ENCODE data around the gene TMEM179. TPM values are rescaled to one million over a fixed set of nuclear protein-coding genes. Genes with fewer than 3 reads are reported as not detected.

Gene TMEM179
- total RNA-seq, 2 donors from 2014 or later: 8.2 to 15.7 TPM

DNA sequence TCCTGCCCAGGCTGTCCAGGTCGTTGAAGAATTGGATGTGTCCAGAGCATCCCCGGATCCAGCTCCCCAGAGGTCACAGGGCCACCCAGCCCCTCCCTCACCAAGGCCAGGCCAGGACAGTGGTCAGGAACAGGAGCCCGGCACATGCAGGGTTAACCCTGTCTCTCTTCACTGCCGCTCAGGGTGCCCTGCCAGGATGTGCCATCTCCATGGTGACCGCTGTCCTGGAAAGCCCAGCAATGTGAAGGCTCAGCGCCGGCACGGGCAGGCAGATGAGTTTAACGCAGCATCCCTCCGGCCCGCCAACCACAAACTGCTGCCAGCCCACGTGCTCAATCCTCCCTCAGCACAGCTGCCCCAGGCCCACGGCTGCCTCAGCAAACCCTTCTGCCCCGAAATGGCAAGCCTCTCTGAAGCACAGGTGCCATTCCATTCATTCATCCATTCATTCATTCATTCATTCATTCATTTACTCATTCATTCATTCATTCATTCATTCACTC lies 4.4 kb downstream of the TMEM179 start:
- Histone ChIP-seq H3K9me3 (ENCODE audit: control insufficient read depth, low read length) (no peaks in the 10 kb centered on the region), H3K9ac (ENCODE audit: extremely low read depth, low read length, poor library complexity, severe bottlenecking) (no peak overlapping the region), H3K36me3 (ENCODE audit: control insufficient read depth, insufficient read depth, low read length) (no peaks in the 10 kb centered on the region), H3K27me3 (ENCODE audit: control insufficient read depth, insufficient read depth, low read length, poor library complexity, severe bottlenecking) (peaks cover 14% of the 10 kb centered on the region), H3K27ac (ENCODE audit: low read depth, low read length) (no peak overlapping the region), H3K4me3 (ENCODE audit: low read length) (no peak overlapping the region), H3K4me1 (ENCODE audit: control insufficient read depth, insufficient read depth, low read length) (no peaks in the 10 kb centered on the region)
- no peaks in the 10 kb centered on the region for H3K9me3 Mint-ChIP-seq
- TF ChIP-seq, protein P1, sequence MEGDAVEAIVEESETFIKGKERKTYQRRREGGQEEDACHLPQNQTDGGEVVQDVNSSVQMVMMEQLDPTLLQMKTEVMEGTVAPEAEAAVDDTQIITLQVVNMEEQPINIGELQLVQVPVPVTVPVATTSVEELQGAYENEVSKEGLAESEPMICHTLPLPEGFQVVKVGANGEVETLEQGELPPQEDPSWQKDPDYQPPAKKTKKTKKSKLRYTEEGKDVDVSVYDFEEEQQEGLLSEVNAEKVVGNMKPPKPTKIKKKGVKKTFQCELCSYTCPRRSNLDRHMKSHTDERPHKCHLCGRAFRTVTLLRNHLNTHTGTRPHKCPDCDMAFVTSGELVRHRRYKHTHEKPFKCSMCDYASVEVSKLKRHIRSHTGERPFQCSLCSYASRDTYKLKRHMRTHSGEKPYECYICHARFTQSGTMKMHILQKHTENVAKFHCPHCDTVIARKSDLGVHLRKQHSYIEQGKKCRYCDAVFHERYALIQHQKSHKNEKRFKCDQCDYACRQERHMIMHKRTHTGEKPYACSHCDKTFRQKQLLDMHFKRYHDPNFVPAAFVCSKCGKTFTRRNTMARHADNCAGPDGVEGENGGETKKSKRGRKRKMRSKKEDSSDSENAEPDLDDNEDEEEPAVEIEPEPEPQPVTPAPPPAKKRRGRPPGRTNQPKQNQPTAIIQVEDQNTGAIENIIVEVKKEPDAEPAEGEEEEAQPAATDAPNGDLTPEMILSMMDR (conservative IDR thresholded peaks at IDR 0.05): no peak
- no peaks in the 10 kb centered on the region for H3K36me3 Mint-ChIP-seq (ENCODE audit: low read depth)
- no peak overlapping the region for H3K4me3 Mint-ChIP-seq
- 66 to 77% methylated on average over 14 of the region's 14 CpGs for WGBS, 2 experiments (ENCODE audit: insufficient coverage in 1 of 2, insufficient read length in 1 of 2)
- H3K4me1 Mint-ChIP-seq: peaks cover 7% of the 10 kb centered on the region
- DNase-seq: no peak
- no peak overlapping the region for H3K27ac Mint-ChIP-seq
- H3K27me3 Mint-ChIP-seq (ENCODE audit: insufficient read depth): peaks cover 15% of the 10 kb centered on the region

DNA sequence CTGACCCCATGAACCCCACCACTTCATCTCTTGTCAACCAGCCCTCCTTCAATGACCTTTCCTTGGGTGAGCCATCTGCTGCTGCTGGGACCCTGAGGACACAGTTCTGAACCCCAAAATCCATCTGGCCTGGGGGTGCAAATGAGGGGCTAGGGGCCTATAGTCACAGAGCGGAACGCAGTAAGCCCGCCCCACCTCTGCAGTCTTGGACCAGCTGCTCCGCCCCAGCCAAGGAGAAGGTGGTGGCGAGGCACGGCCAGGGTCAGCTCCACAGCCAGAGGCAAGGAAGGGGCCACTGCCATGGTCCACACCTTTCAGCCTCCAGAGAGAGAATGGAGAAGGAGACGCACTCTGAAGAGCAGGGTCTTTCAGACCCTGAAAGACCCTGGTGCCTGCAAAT lies 5.1 kb downstream of the TMEM179 start:
- no peak overlapping the region for H3K4me3 Mint-ChIP-seq
- H3K27ac Mint-ChIP-seq: no peak overlapping the region
- H3K4me3 ChIP-seq (ENCODE audit: low read length): no peak overlapping the region
- peaks cover 9% of the 10 kb centered on the region for H3K27me3 ChIP-seq (ENCODE audit: control insufficient read depth, insufficient read depth, low read length, poor library complexity, severe bottlenecking)
- H3K36me3 ChIP-seq (ENCODE audit: control insufficient read depth, insufficient read depth, low read length): no peaks in the 10 kb centered on the region
- no peak for DNase-seq
- H3K9ac ChIP-seq (ENCODE audit: extremely low read depth, low read length, poor library complexity, severe bottlenecking): no peak overlapping the region
- no peak overlapping the region for H3K27ac ChIP-seq (ENCODE audit: low read depth, low read length)
- no peaks in the 10 kb centered on the region for H3K36me3 Mint-ChIP-seq (ENCODE audit: low read depth)
- no peaks in the 10 kb centered on the region for H3K9me3 ChIP-seq (ENCODE audit: control insufficient read depth, low read length)
- WGBS, 2 experiments (ENCODE audit: insufficient coverage in 1 of 2, insufficient read length in 1 of 2): 90 to 95% methylated on average over 4 to 7 of the region's 7 CpGs
- H3K9me3 Mint-ChIP-seq: no peaks in the 10 kb centered on the region
- H3K27me3 Mint-ChIP-seq (ENCODE audit: insufficient read depth): peaks cover 10% of the 10 kb centered on the region
- no peaks in the 10 kb centered on the region for H3K4me1 ChIP-seq (ENCODE audit: control insufficient read depth, insufficient read depth, low read length)
- H3K4me1 Mint-ChIP-seq: peaks cover 3% of the 10 kb centered on the region
- TF ChIP-seq, protein P1 (conservative IDR thresholded peaks at IDR 0.05): no peak

- H3K27me3 Mint-ChIP-seq (ENCODE audit: insufficient read depth): peaks cover 6% of the 10 kb centered on the region
- H3K4me1 Mint-ChIP-seq: peaks cover under 1% of the 10 kb centered on the region
- no peak for DNase-seq
- no peak overlapping the region for H3K4me3 ChIP-seq (ENCODE audit: low read length)
- no peaks in the 10 kb centered on the region for H3K36me3 ChIP-seq (ENCODE audit: control insufficient read depth, insufficient read depth, low read length)
- no peak overlapping the region for H3K27ac ChIP-seq (ENCODE audit: low read depth, low read length)
- no peak overlapping the region for H3K9ac ChIP-seq (ENCODE audit: extremely low read depth, low read length, poor library complexity, severe bottlenecking)
- no peaks in the 10 kb centered on the region for H3K36me3 Mint-ChIP-seq (ENCODE audit: low read depth)
- H3K27ac Mint-ChIP-seq: no peak overlapping the region
- H3K27me3 ChIP-seq (ENCODE audit: control insufficient read depth, insufficient read depth, low read length, poor library complexity, severe bottlenecking): peaks cover 3% of the 10 kb centered on the region
- TF ChIP-seq, protein P1 (conservative IDR thresholded peaks at IDR 0.05): no peak
- H3K4me3 Mint-ChIP-seq: no peak overlapping the region
- no peaks in the 10 kb centered on the region for H3K4me1 ChIP-seq (ENCODE audit: control insufficient read depth, insufficient read depth, low read length)
- no peaks in the 10 kb centered on the region for H3K9me3 ChIP-seq (ENCODE audit: control insufficient read depth, low read length)
- WGBS, 2 experiments (ENCODE audit: insufficient coverage in 1 of 2, insufficient read length in 1 of 2): 93 to 94% methylated on average over 12 of the region's 12 CpGs
- no peaks in the 10 kb centered on the region for H3K9me3 Mint-ChIP-seq
Measured at GRCh38 chr14:104598910-104599273, 5.7 kb downstream of the TMEM179 start.
